Measurements from ENCODE around the gene FAT2.
"Not testable (repeated sequence)": the region's sequence is repeated elsewhere in the genome, so short reads cannot be mapped to it uniquely, and the experiment has no call there.

FAT2 gene

DNA sequence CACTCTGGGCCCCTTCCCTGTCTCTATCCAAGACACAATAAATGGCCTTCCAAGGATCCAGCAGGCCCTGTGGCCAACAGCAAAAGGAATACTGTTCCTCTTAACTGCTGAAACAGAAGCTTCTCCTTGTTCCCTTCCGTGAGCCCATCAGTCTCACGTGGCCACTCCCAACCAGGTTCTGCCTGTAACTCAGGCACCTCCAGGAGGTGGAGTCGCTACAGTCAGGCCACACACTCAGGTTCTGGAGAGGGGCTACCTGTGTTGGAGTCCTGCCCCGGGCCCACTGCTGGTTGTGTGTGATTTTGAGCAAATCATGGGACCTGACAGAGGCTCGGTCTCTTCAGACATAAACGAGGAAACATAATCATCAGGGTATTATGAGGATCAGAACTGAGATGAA lies 10.3 kb downstream of the FAT2 start:
- DNase-seq (ENCODE audit: extremely low read depth, low read depth), result no peak

DNA sequence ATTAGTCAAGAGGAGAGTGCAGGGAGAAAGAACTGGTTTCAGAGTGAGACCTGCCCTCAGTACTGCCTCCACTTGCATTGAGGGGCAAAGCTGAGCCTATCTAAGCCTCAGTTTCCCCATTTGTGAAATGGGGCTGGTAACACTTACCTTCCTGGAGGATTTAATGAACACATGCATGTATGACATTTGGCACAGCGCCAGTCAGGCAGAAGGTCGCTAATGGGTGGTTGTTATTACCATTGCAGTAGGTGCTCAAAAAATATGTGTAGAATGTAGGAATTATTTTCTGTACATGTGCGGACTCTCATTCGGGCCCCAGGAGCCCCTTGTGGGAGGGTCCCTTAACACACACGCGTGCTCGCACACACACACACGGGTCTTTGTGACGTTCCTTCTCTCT lies 10.9 kb downstream of the FAT2 start:
- TF ChIP-seq, protein P1, sequence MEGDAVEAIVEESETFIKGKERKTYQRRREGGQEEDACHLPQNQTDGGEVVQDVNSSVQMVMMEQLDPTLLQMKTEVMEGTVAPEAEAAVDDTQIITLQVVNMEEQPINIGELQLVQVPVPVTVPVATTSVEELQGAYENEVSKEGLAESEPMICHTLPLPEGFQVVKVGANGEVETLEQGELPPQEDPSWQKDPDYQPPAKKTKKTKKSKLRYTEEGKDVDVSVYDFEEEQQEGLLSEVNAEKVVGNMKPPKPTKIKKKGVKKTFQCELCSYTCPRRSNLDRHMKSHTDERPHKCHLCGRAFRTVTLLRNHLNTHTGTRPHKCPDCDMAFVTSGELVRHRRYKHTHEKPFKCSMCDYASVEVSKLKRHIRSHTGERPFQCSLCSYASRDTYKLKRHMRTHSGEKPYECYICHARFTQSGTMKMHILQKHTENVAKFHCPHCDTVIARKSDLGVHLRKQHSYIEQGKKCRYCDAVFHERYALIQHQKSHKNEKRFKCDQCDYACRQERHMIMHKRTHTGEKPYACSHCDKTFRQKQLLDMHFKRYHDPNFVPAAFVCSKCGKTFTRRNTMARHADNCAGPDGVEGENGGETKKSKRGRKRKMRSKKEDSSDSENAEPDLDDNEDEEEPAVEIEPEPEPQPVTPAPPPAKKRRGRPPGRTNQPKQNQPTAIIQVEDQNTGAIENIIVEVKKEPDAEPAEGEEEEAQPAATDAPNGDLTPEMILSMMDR (IDR thresholded peaks at IDR 0.05; ENCODE audit: low read depth, low read length), result no peak
- DNase-seq (ENCODE audit: extremely low read depth, low read depth), result no peak

More for the DNA sequence above, 10.3 kb downstream of the FAT2 start:
- TF ChIP-seq, protein P1 (IDR thresholded peaks at IDR 0.05; ENCODE audit: low read depth, low read length), result no peak

DNA sequence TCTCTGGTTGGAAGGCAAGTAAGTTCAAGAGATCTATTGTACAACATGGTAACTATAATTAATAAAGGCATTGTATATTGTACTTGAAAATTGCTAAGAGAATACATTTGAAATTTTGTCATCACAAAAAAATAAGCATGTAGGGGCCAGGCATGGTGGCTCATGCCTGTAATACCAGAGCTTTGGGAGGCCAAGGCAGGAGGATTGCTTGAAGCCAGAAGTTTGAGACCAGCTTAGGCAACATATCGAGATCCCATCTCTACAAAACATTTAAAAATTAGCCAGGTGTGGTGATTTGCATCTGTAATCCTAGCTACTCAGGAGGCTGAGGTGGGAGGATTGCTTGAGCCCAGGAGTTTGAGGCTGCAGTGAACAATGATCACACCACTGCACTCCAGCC lies 12.0 kb downstream of the FAT2 start:
- DNase-seq (ENCODE audit: extremely low read depth, low read depth), result not testable (repeated sequence)

DNA sequence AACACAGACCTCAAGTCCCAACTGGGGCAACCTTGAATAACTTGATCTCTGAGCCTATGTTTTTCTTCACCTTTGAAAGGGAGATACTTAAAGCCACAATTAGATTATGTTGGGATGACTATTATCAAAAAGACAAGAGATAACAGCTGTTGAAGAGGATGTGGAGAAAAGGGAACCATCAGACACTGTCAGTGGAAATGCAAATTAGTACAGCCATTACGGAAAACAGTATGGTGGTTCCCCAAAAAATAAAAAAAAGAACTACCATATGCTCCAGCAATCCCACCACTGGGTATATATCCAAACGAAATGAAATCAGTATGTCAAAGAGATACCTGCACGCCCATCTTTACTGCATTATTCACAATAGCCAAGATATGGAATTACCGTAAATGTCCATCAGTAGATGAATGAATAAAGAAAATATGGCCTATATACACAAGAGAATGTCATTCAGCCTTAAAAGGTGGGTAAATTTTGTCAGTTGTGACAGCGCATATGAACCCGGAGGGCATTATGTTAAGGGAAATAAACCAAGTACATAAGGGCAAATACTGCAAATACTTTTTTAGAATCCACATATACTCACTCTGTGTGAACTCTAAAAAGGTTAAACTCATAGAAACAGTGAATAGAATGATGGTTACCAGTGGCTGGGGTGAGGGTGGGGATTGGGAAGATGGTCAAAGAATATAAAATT lies 12.7 kb downstream of the FAT2 start:
- DNase-seq (ENCODE audit: extremely low read depth, low read depth), result no peak
- TF ChIP-seq, protein P1 (IDR thresholded peaks at IDR 0.05; ENCODE audit: low read depth, low read length), result no peak

DNA sequence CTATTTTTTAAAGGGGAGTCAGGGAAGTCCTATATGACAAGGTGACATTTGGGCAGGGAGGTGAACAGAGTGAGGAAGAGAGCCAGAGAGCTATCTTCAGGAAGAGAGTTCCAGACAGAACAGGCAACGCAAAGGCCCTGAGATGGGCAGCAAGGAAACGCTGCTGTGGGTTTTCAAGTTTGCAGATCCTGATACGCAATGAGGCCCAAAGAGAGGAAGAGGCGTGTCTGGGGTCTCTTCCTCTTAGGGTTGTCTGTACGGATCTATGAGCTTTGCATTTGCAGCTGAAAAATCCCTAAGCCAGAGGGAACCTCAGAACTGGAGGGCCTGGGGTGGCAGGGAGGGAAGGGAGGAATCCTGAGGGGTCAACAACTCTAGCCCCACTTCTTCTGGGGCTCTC lies 13.6 kb downstream of the FAT2 start:
- no peak for DNase-seq (ENCODE audit: extremely low read depth, low read depth)

DNA sequence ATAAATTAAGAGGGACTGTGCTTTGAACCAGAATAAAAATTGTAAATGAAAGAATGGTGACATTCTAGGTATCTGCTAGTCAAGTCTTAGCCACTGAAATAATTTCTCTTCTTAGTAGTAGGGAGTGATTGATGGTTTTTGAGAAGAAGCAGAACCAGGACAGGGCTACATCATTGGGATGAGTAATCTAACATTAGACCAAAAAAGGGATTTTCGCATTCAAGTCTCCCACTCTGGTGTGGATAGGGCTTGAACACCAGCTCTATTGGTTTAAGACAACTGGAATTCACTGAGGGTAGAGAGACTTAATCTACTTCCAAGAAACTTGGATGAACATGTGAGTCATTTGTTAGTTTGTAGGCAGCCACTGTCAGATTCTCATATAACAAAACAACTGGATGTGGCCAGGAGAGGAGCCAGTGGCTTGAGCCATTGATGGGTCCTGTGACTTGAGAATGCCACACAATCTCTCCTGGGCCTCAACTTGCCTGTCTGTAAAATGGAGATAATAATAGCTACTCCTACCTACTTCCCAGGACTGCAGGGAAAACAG lies 16.6 kb downstream of the FAT2 start:
- DNase-seq (ENCODE audit: extremely low read depth, low read depth), result no peak
- TF ChIP-seq, protein P1 (IDR thresholded peaks at IDR 0.05; ENCODE audit: low read depth, low read length), result no peak

More for the DNA sequence above, 13.6 kb downstream of the FAT2 start:
- TF ChIP-seq, protein P1 (IDR thresholded peaks at IDR 0.05; ENCODE audit: low read depth, low read length), result no peak

DNA sequence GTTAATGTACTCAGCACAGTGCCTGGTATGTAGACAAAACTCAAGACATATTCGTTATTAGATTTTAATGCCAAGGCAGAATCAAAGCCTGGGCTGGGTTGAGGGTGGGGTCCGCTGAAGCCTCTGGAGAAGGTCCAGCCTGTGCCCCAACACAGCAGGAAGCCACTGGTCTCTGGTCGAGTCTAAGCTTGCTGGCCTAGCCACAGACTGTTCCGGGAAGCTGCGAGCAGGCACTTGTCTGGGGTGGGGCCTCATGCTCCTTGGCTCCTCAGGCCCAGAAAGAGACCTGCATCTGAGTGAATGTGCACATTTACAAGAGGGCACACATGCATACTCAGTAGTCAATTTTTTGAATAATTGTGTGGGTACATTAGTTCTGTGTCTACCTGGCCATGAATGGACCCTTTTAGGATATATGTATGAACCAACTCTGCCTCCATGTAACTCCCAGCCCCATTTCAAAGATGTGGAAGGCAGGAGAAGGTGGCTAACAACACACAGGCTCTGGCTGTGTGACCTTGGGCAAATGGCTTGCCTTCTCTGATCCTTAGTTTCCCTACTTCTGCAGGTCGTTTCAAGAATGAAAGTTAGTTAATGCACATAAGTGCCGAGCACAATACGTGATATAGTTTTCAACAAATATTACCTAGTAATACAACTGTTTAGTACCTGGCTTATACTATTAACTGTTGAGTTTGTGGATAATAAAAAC lies 18.3 kb downstream of the FAT2 start:
- DNase-seq (ENCODE audit: extremely low read depth, low read depth), result no peak
- TF ChIP-seq, protein P1 (IDR thresholded peaks at IDR 0.05; ENCODE audit: low read depth, low read length), result no peak

Data from AG09319 (cell line).